Globus pallidus (tissue), 1 donor: ENCODE data around the gene FARS2.

Source experiments
- DNase-seq: peaks from one replicate; pipeline ENCODE4 v3.0.0-alpha.2; 2015; ENCODE audit warnings: low spot score

Gene FARS2

DNA sequence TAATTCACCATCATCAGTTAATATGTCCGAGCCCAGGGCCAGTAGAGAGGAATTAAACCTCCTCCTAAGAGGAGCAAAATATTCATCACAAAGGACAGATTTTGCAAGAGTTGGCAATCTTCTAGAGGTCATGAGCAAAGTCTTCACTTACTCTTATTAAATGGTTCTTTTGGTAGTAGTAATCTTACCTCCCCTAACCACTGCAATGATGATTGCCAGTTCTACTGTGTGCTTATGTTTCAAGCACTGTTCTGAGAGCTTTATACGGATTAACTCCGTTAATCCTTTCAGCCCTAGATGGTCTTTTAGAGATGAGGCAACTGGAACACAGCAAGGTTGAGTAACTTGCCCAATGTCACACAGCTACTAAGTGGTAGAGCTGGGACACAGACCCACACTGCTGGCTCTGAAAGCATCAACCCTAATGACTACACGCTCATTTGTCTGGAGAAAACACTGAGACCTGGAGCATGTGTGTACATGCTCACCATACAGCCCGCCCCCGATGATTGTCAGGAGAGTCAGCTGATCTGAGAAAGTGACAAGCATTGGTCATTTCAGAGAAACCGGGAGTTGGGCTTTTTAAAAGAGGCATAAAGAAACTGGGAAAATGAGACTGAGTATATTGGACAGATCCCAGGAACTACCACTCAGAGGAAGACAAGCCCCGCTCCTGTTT is 469.4 kb downstream of the FARS2 start:
- no peak for DNase-seq

DNA sequence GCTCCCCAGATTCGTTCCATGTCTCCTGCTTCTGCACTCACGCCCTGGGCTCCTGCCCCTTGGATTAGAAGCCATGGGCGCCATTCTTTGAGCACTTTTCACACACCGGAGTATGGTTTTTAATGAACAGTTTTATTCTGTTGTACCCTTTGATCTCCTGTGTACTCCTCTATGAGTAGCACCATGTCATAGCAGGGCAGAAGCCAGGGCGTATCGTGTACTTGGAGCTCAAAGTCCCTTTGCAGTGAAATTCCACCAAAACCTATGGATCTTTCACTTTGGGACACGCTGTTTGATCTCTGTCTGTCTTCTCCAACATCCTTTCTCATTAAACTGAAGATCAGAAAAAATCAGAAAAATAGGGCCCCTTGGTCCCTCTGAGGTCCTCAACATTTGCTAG is 470.1 kb downstream of the FARS2 start:
- no peak for DNase-seq

DNA sequence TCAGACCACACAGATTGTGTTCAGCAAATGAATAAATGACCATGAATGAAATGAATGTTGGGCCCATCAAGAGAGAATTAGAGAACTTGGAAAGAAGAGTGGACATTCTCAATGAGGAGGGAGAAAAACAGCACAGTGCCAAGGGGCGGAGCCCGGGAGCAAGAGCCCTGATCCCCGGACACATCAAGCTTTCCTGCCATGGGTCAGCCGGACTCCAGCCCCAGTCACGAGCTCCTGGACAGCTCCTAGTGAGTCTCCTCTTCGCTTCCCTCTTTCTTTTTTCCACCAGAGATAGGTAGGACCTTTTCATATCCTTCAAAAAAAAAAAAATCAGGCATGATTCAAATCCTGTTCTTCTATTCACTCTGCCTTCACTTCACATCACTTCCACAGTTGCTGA is 471.2 kb downstream of the FARS2 start:
- DNase-seq: no peak

DNA sequence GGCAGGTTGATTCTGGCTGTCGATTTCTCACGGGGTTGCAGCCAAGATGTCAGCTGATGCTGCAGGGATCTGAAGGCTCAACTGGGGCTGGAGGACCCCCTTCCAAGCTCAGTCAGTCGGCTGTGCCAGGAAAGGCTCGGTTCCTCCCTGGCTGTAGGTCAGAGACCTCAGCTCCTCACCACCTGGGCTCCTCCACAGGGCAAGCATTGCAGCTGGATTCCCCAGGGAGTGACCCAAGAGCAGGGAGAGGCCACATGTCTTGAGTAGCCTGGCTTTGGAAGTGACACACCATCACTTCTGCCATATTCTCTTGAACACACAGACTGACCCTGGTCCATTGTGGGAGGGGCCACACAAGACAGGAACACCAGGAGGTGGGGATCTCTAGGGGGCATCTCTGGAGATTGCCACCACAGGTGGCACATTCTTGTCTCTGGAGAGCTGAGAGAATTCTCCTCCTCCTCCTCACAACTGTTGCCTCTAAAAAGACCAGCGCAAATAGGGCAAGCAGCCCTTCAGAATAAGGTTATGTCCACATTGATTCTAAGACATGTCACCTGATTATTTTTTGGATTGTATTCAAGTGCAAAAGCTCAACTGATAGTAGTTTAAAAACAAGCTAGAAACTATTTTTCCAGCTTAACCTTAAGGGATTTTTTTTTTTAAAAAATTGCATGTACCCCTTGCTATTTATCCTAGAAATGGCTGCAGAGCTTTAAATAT is 474.9 kb downstream of the FARS2 start:
- no peak for DNase-seq

DNA sequence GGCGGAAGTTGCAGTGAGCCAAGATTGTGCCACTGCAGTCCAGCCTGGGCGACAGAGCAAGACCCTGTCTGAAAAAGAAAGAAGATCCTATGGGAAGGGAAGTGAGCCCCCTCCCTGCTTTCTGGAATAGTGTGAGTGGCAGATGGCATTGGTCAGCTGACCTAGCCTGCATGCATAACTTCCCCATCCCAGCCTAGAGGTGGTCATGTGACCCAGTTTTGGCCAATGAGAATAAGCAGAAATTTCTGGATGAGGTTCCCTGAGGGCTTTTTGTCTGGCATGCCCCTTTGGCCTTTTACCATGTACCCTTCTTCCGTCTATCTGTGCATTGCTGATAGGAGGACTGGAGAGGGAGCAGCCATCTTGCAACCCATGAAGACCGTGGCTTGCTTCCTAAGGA is 476.1 kb downstream of the FARS2 start:
- no peak for DNase-seq

GRCh38 chr6:5738211-5738610 is 476.9 kb downstream of the FARS2 start:
- no peak for DNase-seq

- no peak for DNase-seq
Measured at GRCh38 chr6:5744497-5744896, 483.2 kb downstream of the FARS2 start.

DNA sequence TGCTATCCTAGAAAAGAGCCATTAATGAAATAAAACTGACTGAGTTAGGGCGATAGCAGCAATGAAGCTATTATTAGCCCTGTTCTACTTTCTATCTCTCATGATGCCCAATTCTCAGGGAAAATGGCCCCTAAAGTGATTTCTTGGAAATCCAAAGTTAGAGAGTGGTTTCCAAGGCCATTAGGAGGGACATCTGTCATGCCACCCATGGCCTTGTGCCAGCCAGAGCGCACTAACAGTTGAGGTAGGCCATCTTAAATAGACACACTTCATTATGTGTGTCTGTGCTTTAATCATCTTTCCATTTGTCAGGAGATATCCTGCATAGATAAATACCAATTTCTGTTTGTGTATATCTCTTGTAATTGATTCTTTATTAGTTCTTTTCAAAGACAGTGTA is 483.8 kb downstream of the FARS2 start:
- DNase-seq: no peak

DNA sequence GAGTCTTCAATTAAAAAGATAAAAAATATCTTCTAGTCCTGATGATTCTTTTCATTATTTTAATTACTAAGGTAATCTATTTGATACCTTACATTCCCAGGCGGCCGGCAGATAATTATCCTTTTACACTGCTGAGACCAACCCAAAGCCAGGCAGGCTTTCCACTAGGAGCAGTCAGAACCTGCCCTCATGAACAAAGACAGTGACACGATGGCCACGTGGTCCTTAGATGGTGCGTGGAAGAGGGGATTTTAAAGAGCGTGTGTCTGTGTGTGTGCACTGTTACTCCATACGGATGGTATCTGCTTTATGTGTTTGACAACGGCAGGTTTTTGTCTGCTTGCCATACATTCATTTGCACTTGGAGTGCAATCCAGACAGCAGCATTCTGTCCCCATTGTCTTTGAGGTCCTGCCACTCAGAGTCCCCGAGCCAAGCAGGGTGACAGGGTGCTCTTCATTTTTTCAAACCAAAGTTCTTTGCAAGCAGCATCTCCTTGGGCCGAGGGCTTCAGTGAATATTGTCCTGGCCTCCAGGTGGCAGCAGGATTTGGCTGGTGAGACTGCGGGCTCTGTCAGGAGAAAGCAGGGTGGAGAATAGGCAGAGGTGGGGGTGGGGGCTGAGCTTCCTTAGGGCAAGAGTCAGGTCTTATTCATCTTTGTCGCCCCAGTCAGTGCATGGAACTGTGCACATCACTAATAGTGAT is 484.9 kb downstream of the FARS2 start:
- no peak for DNase-seq

DNA sequence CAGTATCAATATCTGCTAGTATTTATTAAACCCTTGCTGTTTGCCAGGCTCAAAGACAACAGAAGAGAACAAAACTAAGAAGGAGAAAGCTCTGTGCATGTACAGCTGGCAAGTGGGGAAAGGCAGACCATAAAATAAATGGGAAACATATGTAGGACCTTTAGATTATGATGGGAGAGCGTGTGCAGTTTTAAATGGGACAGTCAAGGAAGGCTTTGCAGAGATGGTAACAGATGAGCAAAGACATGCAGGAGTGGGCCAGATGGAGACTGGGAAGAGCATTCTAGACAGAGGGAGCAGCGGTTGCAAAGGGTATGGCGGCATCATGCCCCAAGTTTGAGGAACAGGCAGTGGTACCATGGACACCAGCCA is 485.4 kb downstream of the FARS2 start:
- DNase-seq: no peak

DNA sequence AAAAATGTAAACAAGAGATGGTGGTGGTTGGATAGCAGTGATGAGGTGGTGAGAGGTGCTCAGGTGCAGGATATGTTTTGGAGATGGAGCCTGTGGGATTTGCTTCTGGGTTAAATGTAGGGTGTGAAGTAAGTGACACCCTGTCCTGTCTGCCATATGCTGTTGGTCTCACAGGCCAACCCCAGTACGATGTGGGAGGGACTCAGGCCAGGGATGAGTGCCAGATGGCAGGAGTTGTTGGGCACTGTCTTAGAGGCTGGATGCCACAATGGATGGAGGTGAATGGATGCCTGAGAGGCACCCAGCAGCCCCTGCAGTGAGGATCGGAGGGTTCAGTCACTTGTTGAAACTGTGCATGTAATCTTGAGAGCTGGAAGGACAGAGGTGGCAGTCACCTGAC is 486.1 kb downstream of the FARS2 start:
- no peak for DNase-seq

DNA sequence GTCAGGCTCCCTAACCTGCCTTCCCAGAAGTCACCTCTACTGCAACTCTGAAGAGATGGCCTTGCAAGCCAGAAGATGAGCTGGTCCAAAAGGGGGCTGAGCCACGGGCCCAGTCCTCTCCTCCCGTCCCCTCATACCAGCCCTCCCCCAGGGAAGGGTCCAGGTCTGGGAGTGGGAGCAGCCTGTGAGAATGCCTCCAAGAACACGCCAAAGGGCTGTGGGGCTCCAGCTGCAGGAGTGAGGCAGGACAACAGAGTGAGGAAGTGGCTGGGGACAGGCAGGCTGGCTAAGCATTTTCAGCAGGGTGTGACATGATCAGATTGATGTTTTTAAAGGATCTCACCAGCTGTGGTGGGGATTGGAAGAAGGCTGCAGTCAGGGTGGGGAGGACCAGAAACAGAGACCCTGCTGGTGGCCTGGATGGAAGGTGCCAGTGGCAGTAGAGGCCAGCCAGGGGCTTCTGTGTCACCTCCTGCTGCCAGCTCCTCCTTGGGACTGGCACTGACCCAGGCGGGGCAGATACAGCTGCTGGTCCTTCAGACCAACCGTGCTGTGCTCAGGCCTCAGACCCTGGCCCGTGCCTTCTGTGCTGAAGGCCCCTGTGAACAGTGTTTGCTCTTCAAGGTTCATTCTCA is 487.8 kb downstream of the FARS2 start:
- DNase-seq: no peak

DNA sequence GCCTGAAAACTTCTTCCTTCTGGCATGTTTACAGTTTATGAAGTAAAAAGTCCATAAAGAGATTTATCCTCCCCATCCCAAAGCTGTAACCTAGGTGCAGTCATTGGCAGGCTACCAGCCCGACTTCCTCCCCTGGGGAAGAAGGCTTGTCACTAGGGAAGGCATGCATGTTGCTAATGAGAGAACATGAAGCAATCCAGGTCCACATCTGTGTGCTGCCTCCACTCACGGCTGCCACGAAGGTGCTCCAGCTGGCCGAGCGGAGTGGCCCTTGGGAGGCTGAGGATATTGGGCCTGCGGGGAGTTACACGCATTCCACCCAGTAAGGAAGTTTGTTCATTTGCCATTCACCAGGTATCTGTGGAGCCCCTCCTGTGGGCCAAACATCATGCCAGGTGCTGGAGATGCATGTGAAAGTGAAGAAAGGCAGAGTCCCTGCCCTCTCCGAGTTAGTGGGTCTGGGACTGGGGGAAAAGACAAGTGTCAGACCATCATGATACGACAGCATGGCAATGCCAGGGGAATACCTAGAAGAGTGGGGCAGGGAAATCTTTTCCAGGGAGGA is 488.4 kb downstream of the FARS2 start:
- DNase-seq: no peak

DNA sequence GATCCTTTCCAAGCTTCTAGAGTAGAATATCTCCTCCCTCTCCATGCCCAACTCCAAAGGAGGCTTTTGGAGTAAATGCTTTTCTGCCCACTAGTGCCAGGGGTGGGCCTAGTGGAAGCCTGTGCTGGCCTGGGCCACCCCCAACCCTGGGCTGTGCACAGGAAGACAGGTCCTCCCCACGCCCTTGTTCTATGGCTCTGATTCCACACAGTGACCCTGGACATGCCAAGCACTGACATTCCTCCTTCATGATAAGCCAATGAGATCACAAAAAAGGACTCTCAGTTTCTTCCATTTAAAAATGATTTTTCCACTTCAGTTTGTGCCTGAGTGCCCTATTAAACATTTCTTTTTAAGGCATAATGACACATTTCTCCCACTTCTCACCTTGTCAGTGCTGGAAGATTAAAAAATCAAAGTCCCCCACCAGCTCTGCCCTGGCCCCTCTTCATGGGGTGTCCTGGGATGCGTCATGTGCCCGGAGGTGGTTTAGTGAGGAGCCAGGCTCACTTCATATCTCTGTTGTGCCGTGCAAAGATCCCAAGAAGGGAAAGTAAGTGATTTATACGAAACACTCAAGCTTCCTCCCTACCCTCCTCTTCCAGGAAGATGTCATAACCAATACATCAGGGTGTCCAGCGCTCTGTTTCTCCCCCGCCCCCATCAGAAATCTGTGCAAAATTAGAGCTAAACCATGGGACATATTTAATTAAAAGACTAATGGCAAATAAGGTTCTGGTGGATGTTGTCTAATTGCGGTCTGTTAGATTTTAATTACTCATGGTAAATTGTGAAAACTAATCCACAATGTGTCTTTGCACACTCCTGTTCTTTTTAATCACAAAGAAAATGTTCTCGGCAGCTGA is 490.4 kb downstream of the FARS2 start:
- no peak for DNase-seq

DNA sequence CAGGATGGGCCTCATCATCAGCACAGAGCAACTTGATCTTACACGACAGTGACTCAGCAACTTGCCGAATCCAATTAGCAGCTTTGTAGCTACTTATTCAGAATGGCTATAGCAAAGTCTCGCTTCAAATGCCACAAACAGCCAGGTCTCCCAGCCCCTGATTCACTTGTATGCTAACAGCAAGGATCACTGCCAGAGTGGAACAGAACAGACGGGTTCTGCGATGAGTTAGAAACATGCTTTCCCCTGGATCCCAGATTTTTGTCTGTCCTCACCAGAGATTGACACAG is 491.0 kb downstream of the FARS2 start:
- no peak for DNase-seq

DNA sequence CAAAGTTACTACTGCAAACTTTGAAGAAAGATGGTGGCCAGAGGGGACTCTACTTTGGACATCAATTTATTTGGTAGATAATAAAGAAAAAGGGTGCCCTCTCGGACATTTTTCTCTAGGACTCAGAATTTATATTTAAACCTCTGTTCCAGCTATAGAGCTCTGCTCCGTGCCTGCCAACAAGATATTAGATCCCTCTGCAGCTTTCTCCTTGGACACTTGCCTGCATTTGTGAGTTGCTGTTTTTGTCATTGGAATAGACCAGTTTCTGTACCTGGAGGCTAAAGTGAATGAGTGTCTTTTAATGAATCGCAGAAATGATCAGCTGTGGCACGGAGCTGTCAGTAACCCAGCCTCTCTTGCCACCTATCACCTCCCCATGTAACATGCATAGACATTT is 491.9 kb downstream of the FARS2 start:
- DNase-seq: no peak

- DNase-seq: no peak
Measured at GRCh38 chr6:5754904-5755303, 493.6 kb downstream of the FARS2 start.

- no peak for DNase-seq
Measured at GRCh38 chr6:5759571-5759970, 498.3 kb downstream of the FARS2 start.

DNA sequence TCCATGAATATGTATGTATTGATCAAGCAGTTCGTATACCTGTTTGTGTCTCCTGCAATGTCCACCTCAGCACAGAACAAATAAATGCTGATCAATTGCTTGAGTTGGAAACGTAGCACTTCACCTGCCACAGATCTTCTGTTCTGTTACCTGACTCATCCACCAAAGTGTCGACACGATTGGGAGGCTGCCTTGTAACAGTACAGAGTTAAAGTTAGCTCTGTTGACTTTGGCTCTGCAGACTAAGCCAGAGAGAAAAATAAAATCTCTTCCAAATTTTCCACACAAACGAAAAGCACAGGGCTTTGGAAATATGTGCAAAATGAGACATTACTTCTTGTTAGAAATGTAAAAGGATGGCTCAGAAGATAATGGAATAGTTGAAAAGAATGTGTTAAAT is 500.1 kb downstream of the FARS2 start:
- no peak for DNase-seq

DNA sequence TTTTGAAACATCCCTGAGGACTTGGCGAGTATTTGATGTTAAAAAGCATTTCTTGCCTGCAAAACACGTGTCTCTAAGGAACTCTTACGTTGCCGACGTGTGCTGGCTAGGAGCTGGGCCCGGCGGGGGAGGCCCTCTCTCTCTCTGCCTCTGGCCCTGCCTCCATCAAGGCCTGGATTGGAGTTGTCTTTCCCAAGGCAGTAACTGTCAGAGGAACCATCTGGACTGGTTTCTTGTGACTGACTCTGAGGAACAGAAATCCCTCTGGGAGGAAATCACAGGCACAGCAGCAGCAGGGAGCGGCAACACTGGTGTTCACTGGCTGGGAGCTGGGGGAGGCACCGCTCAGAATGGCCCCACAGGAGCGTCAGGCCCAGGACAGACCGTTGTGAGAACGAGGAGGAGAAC is 501.3 kb downstream of the FARS2 start:
- no peak for DNase-seq

GRCh38 chr6:5763407-5763806 is 502.1 kb downstream of the FARS2 start:
- DNase-seq: no peak

GRCh38 chr6:5763871-5764270 is 502.6 kb downstream of the FARS2 start:
- DNase-seq: no peak
